HepG2 (cell line): ENCODE measurements around the gene SLC29A3. TPM values are rescaled to one million over a fixed set of nuclear protein-coding genes. Genes with fewer than 3 reads are reported as not detected.

Experiments used
- ATAC-seq: fragments of 200-7000 bp; cut with Tn5 transposase; 3 replicates; pipeline ENCODE4 v1.9.1; 2020; ENCODE audit warnings: mild to moderate bottlenecking, moderate library complexity
- BruUV-seq: library from RNA; stranded (reverse); fragments of 400-500 nt; replicated peaks from 2 replicates; lab custom pipeline; 2021; lab: Mats Ljungman, UMichigan
- CTCF ChIA-PET: fragments of 300-600 bp; formaldehyde crosslinking; extraction: SDS; loops from one replicate; lab custom pipeline; 2021; ENCODE audit warnings: low total read pairs, inconsistent platforms, low intra/inter-chr PET ratio; lab: Yijun Ruan, JAX
- POLR2A ChIA-PET: fragments of 350-600 bp; sonication (Branson Sonifier 250); formaldehyde crosslinking; loops from one replicate; lab custom pipeline; 2020; ENCODE audit warnings: antibody characterized with exemption, inconsistent platforms; lab: Yijun Ruan, JAX
- DNase-seq: peaks from one replicate; pipeline ENCODE4 v3.0.0-alpha.2; 2015; ENCODE audit warnings: low spot score
- FAIRE-seq: peaks from 3 replicates; lab custom pipeline; 2011; peaks lifted over from hg19 to GRCh38; lab: Jason Lieb, UNC
- H2AFZ ChIP-seq: one replicate; pipeline ENCODE4 v1.6.1; 2011; ENCODE audit warnings: low read length, inconsistent platforms
- H3K27ac ChIP-seq: fragments of 300-600 bp; 3 replicates; pipeline ENCODE4 v1.8.0; 2011; ENCODE audit warnings: mixed run types, mild to moderate bottlenecking, mixed read lengths, low read length, inconsistent platforms; ENCODE audit not compliant: insufficient read depth; ENCODE audit errors: extremely low read length
- H3K27me3 ChIP-seq, 2 experiments: fragments of 200-600 bp in 1 of 2; 2 replicates in 1 of 2; 3 replicates in 1 of 2; pipeline versions ENCODE4 v1.6.0 to v1.8.0; 2011; ENCODE audit warnings: low read length in 2 of 2, mild to moderate bottlenecking in 2 of 2, moderate library complexity in 2 of 2, inconsistent platforms in 1 of 2; ENCODE audit not compliant: insufficient read depth in 2 of 2, control insufficient read depth in 1 of 2
- H3K36me3 ChIP-seq, 2 experiments: fragments of 200-600 bp in 1 of 2; replicated peaks in 1 of 2; 2 replicates in 1 of 2; 3 replicates in 1 of 2; pipeline versions ENCODE4 v1.5.1 to v1.8.0; 2011; ENCODE audit warnings: low read length in 2 of 2, inconsistent platforms in 1 of 2; ENCODE audit not compliant: insufficient read depth in 2 of 2, control insufficient read depth in 1 of 2
- H3K4me1 ChIP-seq: 2 replicates; pipeline ENCODE4 v1.5.1; 2012; ENCODE audit warnings: low read length, inconsistent platforms; ENCODE audit not compliant: insufficient read depth
- H3K4me2 ChIP-seq: 2 replicates; pipeline ENCODE4 v1.6.0; 2011; ENCODE audit warnings: low read depth, low read length, inconsistent platforms
- H3K4me3 ChIP-seq, 3 experiments: fragments of 200-600 bp in 1 of 3; sonication (generic), shearing (Covaris generic) in 1 of 3; replicated peaks in 1 of 3; 2 replicates each; pipeline ENCODE4 v1.5.1; 2011 to 2016; ENCODE audit warnings: low read length in 3 of 3, inconsistent platforms in 2 of 3, low read depth in 2 of 3, mild to moderate bottlenecking in 2 of 3, control low read depth in 1 of 3, mixed read lengths in 1 of 3; ENCODE audit not compliant: insufficient read depth in 1 of 3
- H3K79me2 ChIP-seq: one replicate; pipeline ENCODE4 v1.6.1; 2011; ENCODE audit warnings: low read length, inconsistent platforms; ENCODE audit not compliant: insufficient read depth
- H3K9ac ChIP-seq: 2 replicates; pipeline ENCODE4 v1.6.0; 2011; ENCODE audit warnings: mild to moderate bottlenecking, low read depth, low read length, inconsistent platforms; ENCODE audit not compliant: insufficient read depth
- H3K9me3 ChIP-seq: 2 replicates; pipeline ENCODE4 v1.5.1; 2012; ENCODE audit warnings: mild to moderate bottlenecking, low read length
- H4K20me1 ChIP-seq: 2 replicates; pipeline ENCODE4 v1.6.0; 2011; ENCODE audit warnings: inconsistent platforms, mild to moderate bottlenecking, low read length, moderate library complexity; ENCODE audit not compliant: insufficient read depth
- HMGA1 ChIP-seq: sonication (generic); formaldehyde crosslinking; conservative IDR thresholded peaks from 2 replicates; pipeline ENCODE4 v1.4.0; 2020; ENCODE audit warnings: missing genetic modification reagents
- HNRNPUL1 ChIP-seq: fragments of 200-400 bp; formaldehyde crosslinking; IDR thresholded peaks from 2 replicates; pipeline ENCODE4 v1.6.1; 2017; ENCODE audit warnings: low read depth, mild to moderate bottlenecking, low read length, moderate library complexity
- MBD4 ChIP-seq: IDR thresholded peaks from 2 replicates; pipeline ENCODE4 v1.6.1; 2012; ENCODE audit warnings: low read length, inconsistent platforms, borderline replicate concordance
- MEIS1 ChIP-seq: sonication (generic); formaldehyde crosslinking; IDR thresholded peaks from 2 replicates; pipeline ENCODE4 v1.9.0; 2021; ENCODE audit warnings: mild to moderate bottlenecking, missing genetic modification reagents, moderate library complexity, borderline replicate concordance
- MXD1 ChIP-seq: sonication (generic); formaldehyde crosslinking; IDR thresholded peaks from 2 replicates; pipeline ENCODE4 v1.4.0; 2020; ENCODE audit warnings: mild to moderate bottlenecking, missing genetic modification reagents
- SIN3B ChIP-seq: fragments of 150-350 bp; IDR thresholded peaks from 2 replicates; pipeline ENCODE4 v1.6.1; 2014; ENCODE audit warnings: low read length
- SKIL ChIP-seq: sonication (generic); formaldehyde crosslinking; IDR thresholded peaks from 2 replicates; pipeline ENCODE4 v1.8.0; 2022; ENCODE audit warnings: missing genetic modification reagents, mild to moderate bottlenecking, moderate library complexity, borderline replicate concordance
- SP4 ChIP-seq: sonication (generic); formaldehyde crosslinking; IDR thresholded peaks from 2 replicates; pipeline ENCODE4 v1.8.1; 2023; ENCODE audit warnings: mild to moderate bottlenecking, missing genetic modification reagents
- SUZ12 ChIP-seq: fragments of 150-350 bp; IDR thresholded peaks from 2 replicates; pipeline ENCODE4 v1.6.1; 2014; ENCODE audit warnings: low read depth, low read length
- ZNF430 ChIP-seq: sonication (generic); formaldehyde crosslinking; IDR thresholded peaks from 2 replicates; pipeline ENCODE4 v1.9.0; 2021; ENCODE audit warnings: mild to moderate bottlenecking, missing genetic modification reagents
- ZNF501 ChIP-seq: sonication (generic); formaldehyde crosslinking; IDR thresholded peaks from 2 replicates; pipeline ENCODE4 v1.5.1; 2020; ENCODE audit warnings: mild to moderate bottlenecking, moderate library complexity, missing genetic modification reagents
- ZNF550 ChIP-seq: sonication (generic); formaldehyde crosslinking; IDR thresholded peaks from 2 replicates; pipeline ENCODE4 v1.4.0; 2020; ENCODE audit warnings: mild to moderate bottlenecking, missing genetic modification reagents, borderline replicate concordance
- ZNF75D ChIP-seq: sonication (generic); formaldehyde crosslinking; IDR thresholded peaks from 2 replicates; pipeline ENCODE4 v1.8.1; 2023; ENCODE audit warnings: missing genetic modification reagents, mild to moderate bottlenecking, borderline replicate concordance
- ZNF768 ChIP-seq: sonication (generic); formaldehyde crosslinking; IDR thresholded peaks from 2 replicates; pipeline ENCODE4 v1.4.0; 2020; ENCODE audit warnings: missing genetic modification reagents
- WGBS: methylation state at CpG from one replicate; pipeline ENCODE4 v1.1.6; 2017; ENCODE audit warnings: low lambda C conversion rate; 5-methylcytosine and 5-hydroxymethylcytosine counted together
- in situ Hi-C: cut with HindIII; loops from 2 replicates; pipeline ENCODE4 v1.10.0; 2017; ENCODE audit warnings: low pct_unique_long_range_greater_than_20kb; ENCODE audit not compliant: extremely low pct_ligation_motif_present
- intact Hi-C: fragments of 100-400 bp; cut with micrococcal nuclease; formaldehyde crosslinking; loops from one replicate; pipeline ENCODE4 v1.10.0; 2022; ENCODE audit not compliant: unreplicated experiment
- polyA plus RNA-seq, 8 experiments: library from polyadenylated mRNA; depleted of rRNA in 3 of 8; stranded (reverse) in 7 of 8; unstranded in 1 of 8; fragments of >200 nt; fragmentation: Illumina TruSeq in 4 of 8; extraction: Trizol in 4 of 8; gene quantifications; 2 replicates each; pipeline versions ENCODE4 v1.2.1 to v1.2.3, GENCODE V29; 2011 to 2016; ENCODE audit warnings: low read depth in 4 of 8, missing spikeins in 1 of 8, mixed read lengths in 1 of 8; ENCODE audit not compliant: insufficient read depth in 1 of 8
- total RNA-seq, 5 experiments: library from RNA; depleted of rRNA; stranded (reverse); fragments of >200 nt; fragmentation: Illumina TruSeq; extraction: Trizol; gene quantifications; 2 replicates each; pipeline ENCODE4 v1.2.3, GENCODE V29; 2016; ENCODE audit warnings: low read depth in 1 of 5
- TF ChIP-seq, protein P1 (sequence below): IDR thresholded peaks from 2 replicates; pipeline ENCODE4 v1.6.1; 2016; ENCODE audit warnings: missing compliant biosample characterization, missing genetic modification reagents, borderline replicate concordance

Gene SLC29A3
- total and polyA plus RNA-seq, 2 of the 13 experiments (the other 11 are each of a cell fraction or from before 2014, with no cell fraction given): 8.6 to 11.8 TPM

- Histone ChIP-seq H3K36me3 (no peaks in the 10 kb centered on the region), H3K9me3 (no peaks in the 10 kb centered on the region), H3K27ac (no peak overlapping the region), H4K20me1 (no peaks in the 10 kb centered on the region), H2AFZ (no peak overlapping the region), H3K4me1 (peaks cover 19% of the 10 kb centered on the region), H3K79me2 (no peaks in the 10 kb centered on the region), H3K27me3 (peaks cover 0 to 14% of the 10 kb centered on the region in 2 experiments; a peak in 4 of 5 replicates), H3K4me3 (no peak overlapping the region), H3K9ac (no peak overlapping the region), H3K4me2 (no peak overlapping the region)
- TF ChIP-seq SUZ12 (no peak), SIN3B (no peak), HNRNPUL1 (no peak), ZNF501 (no peak), ZNF768 (CRISPR knock-in tag) (peak; percentile 63; the same call in 1 of the 2 replicates)
- ChIA-PET CTCF (no interaction called here), POLR2A (no interaction called here)
- ATAC-seq (no peak), DNase-seq (no peak), FAIRE-seq (no peak)
- 64% methylated on average over 13 of the region's 14 CpGs for WGBS
- intact Hi-C loops (no loop called here), in situ Hi-C loops (loop anchor here (10.0 kb wide), 1 partner anchor 175 kb away; no protein-coding TSS in a partner anchor)
- no TSS peak for BruUV-seq
These were observed 70.9 kb downstream of the SLC29A3 start for GRCh38 chr10:71389768-71390460.

GRCh38 chr10:71390461-71390835 is 71.4 kb downstream of the SLC29A3 start:
- no peaks in the 10 kb centered on the region for H3K36me3 ChIP-seq
- H3K27me3 ChIP-seq: peaks cover 0 to 19% of the 10 kb centered on the region in 2 experiments; a peak in 4 of 5 replicates
- DNase-seq: no peak
- H3K79me2 ChIP-seq: no peaks in the 10 kb centered on the region
- no peaks in the 10 kb centered on the region for H4K20me1 ChIP-seq
- ChIA-PET POLR2A (no interaction called here), CTCF (no interaction called here)
- peaks cover 19% of the 10 kb centered on the region for H3K4me1 ChIP-seq
- no peak overlapping the region for H3K27ac ChIP-seq
- ATAC-seq: no peak
- H2AFZ ChIP-seq: no peak overlapping the region
- intact Hi-C loops (no loop called here), in situ Hi-C loops (no loop called here)
- no peak overlapping the region for H3K4me2 ChIP-seq
- 52% methylated on average over 10 of the region's 10 CpGs for WGBS
- no peak overlapping the region for H3K4me3 ChIP-seq
- no TSS peak for BruUV-seq
- no peaks in the 10 kb centered on the region for H3K9me3 ChIP-seq
- H3K9ac ChIP-seq: no peak overlapping the region
- no peak for FAIRE-seq
- TF ChIP-seq MBD4 (no peak), ZNF75D (CRISPR knock-in tag) (no peak), MEIS1 (no peak), ZNF550 (CRISPR knock-in tag) (no peak), HMGA1 (CRISPR knock-in tag) (no peak), SKIL (CRISPR knock-in tag) (no peak), MXD1 (CRISPR knock-in tag) (no peak), SP4 (CRISPR knock-in tag) (no peak), ZNF430 (CRISPR knock-in tag) (no peak)
- TF ChIP-seq, protein P1, sequence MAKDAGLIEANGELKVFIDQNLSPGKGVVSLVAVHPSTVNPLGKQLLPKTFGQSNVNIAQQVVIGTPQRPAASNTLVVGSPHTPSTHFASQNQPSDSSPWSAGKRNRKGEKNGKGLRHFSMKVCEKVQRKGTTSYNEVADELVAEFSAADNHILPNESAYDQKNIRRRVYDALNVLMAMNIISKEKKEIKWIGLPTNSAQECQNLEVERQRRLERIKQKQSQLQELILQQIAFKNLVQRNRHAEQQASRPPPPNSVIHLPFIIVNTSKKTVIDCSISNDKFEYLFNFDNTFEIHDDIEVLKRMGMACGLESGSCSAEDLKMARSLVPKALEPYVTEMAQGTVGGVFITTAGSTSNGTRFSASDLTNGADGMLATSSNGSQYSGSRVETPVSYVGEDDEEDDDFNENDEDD (CRISPR knock-in tag): no peak
